Keratinocyte (primary cell): ENCODE measurements around the gene BBOX1. TPM values are rescaled to one million over a fixed set of nuclear protein-coding genes. Genes with fewer than 3 reads are reported as not detected.

ENCODE experiments used
- DNase-seq: peaks from one replicate; pipeline ENCODE4 v3.0.0-alpha.2; 2011; ENCODE audit warnings: low read depth, missing footprints, low spot score
- FAIRE-seq: peaks from 2 replicates; lab custom pipeline; 2011; peaks lifted over from hg19 to GRCh38; lab: Jason Lieb, UNC
- H2AFZ ChIP-seq: 2 replicates; pipeline ENCODE4 v1.6.0; 2012; ENCODE audit warnings: low read length, control low read depth, inconsistent platforms; ENCODE audit not compliant: control insufficient read depth
- H3K27ac ChIP-seq: 2 replicates; pipeline ENCODE4 v1.5.1; 2011; ENCODE audit warnings: low read length; ENCODE audit not compliant: control insufficient read depth, insufficient read depth
- H3K27me3 ChIP-seq: 3 replicates; pipeline ENCODE4 v1.6.0; 2011; ENCODE audit warnings: low read length; ENCODE audit not compliant: control insufficient read depth, insufficient read depth; ENCODE audit errors: extremely low read depth
- H3K36me3 ChIP-seq, 2 experiments: 2 replicates in 1 of 2; 3 replicates in 1 of 2; pipeline ENCODE4 v1.5.1; 2011; ENCODE audit warnings: low read length in 2 of 2, mild to moderate bottlenecking in 1 of 2; ENCODE audit not compliant: control insufficient read depth in 2 of 2, insufficient read depth in 2 of 2; ENCODE audit errors: extremely low read depth in 1 of 2
- H3K4me1 ChIP-seq: 3 replicates; pipeline ENCODE4 v1.5.1; 2011; ENCODE audit warnings: low read length; ENCODE audit not compliant: control insufficient read depth, insufficient read depth; ENCODE audit errors: extremely low read depth
- H3K4me2 ChIP-seq: 3 replicates; pipeline ENCODE4 v1.6.0; 2011; ENCODE audit warnings: low read depth, low read length; ENCODE audit not compliant: control insufficient read depth, insufficient read depth; ENCODE audit errors: extremely low read depth
- H3K4me3 ChIP-seq, 3 experiments: fragments of 200-600 bp in 1 of 3; sonication (generic) in 1 of 3; 2 replicates in 2 of 3; 3 replicates in 1 of 3; pipeline ENCODE4 v1.5.1; 2011 to 2016; ENCODE audit warnings: low read length in 3 of 3, mild to moderate bottlenecking in 3 of 3, control low read depth in 2 of 3, inconsistent platforms in 1 of 3, low read depth in 1 of 3, mixed read lengths in 1 of 3, mixed run types in 1 of 3, moderate library complexity in 1 of 3; ENCODE audit not compliant: control insufficient read depth in 2 of 3, insufficient read depth in 2 of 3; ENCODE audit errors: extremely low read depth in 1 of 3
- H3K79me2 ChIP-seq: 2 replicates; pipeline ENCODE4 v1.6.0; 2012; ENCODE audit warnings: low read length; ENCODE audit not compliant: control insufficient read depth, insufficient read depth
- H3K9ac ChIP-seq: 3 replicates; pipeline ENCODE4 v1.6.0; 2011; ENCODE audit warnings: low read length; ENCODE audit not compliant: control insufficient read depth, insufficient read depth; ENCODE audit errors: extremely low read depth
- H3K9me1 ChIP-seq: 3 replicates; pipeline ENCODE4 v1.6.0; 2011; ENCODE audit warnings: low read length; ENCODE audit not compliant: control insufficient read depth, insufficient read depth; ENCODE audit errors: extremely low read depth
- H3K9me3 ChIP-seq: 2 replicates; pipeline ENCODE4 v1.5.1; 2012; ENCODE audit warnings: low read depth, low read length; ENCODE audit not compliant: control insufficient read depth
- H4K20me1 ChIP-seq: 3 replicates; pipeline ENCODE4 v1.6.0; 2011; ENCODE audit warnings: low read length; ENCODE audit not compliant: control insufficient read depth, insufficient read depth; ENCODE audit errors: extremely low read depth
- EZH2 ChIP-seq: IDR thresholded peaks from one replicate; pipeline ENCODE4 v1.6.1; 2012; ENCODE audit warnings: inconsistent platforms, mild to moderate bottlenecking, low read length, moderate library complexity
- dilution Hi-C: fragments of 300-500 bp; cut with MboI; formaldehyde crosslinking; loops from one replicate; pipeline ENCODE4 v1.7.0; 2020; ENCODE audit warnings: low sequenced_read_pairs; ENCODE audit not compliant: extremely low pct_ligation_motif_present
- polyA plus RNA-seq, 5 experiments: library from polyadenylated mRNA; depleted of rRNA in 3 of 5; stranded (reverse) in 3 of 5; stranded (forward) in 1 of 5; unstranded in 1 of 5; fragments of >200 nt; gene quantifications; 1 replicate in 1 of 5; 2 replicates in 3 of 5; 3 replicates in 1 of 5; pipeline versions ENCODE4 v1.2.1 to v1.2.3, GENCODE V29; 2011 to 2012; ENCODE audit warnings: missing spikeins in 2 of 5, low read depth in 1 of 5, low replicate concordance in 1 of 5
- TF ChIP-seq, protein P1 (sequence below), 3 experiments: IDR thresholded peaks in 1 of 3; conservative IDR thresholded peaks in 1 of 3; optimal IDR thresholded peaks in 1 of 3; 2 replicates in 2 of 3; 3 replicates in 1 of 3; pipeline versions ENCODE3 to v1.5.1; 2011; ENCODE audit warnings: low read length in 3 of 3, mild to moderate bottlenecking in 3 of 3, moderate library complexity in 2 of 3, control low read depth in 1 of 3, inconsistent platforms in 1 of 3; ENCODE audit not compliant: insufficient read depth in 2 of 3; ENCODE audit errors: extremely low read depth in 1 of 3

BBOX1 gene
- polyA plus RNA-seq, 1 donor (not counting 4 experiments of a cell fraction or from before 2014, with no cell fraction given), result 2.4 TPM

DNA sequence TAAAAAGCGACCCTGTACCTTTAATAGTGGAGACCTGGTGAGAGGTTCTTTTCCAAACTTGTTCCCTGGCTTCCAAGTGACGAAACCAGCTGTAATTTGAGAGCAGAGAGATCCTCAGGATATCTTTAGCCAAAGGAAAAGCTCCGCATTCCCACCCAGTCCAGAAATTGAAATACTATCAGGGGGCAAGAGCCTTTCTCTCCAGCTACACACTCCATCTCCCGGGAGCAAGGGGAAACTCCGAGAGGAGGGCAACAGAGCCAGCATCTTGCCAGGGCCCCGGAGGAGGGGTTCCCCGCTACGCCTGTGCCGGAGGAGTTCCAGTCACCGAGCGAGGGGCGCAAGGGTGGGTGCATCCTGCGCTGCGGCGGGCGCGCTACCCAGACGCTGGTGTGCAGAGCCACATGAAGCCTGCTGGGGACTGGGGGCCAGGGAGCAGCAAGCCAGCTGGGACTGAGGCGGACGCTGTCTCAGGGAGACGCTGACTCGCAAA is 46.6 kb upstream of the BBOX1 start, which contains the start of gene FIBIN:
Gene FIBIN (plus strand): TSS at position 148 of the 493 bp plus-strand sequence. CDS start 415 bp downstream, outside the sequence.
- H3K9me1 ChIP-seq, result no peaks in the 10 kb centered on the region
- DNase-seq (no peak), FAIRE-seq (no peak)
- H3K27me3 ChIP-seq, result peaks cover 13% of the 10 kb centered on the region
- H3K27ac ChIP-seq, result no peak within 1 kb of the TSS
- peaks cover 11% of the 10 kb centered on the region for H3K4me1 ChIP-seq
- no peaks in the 10 kb centered on the region for H3K36me3 ChIP-seq
- peak within 1 kb of the TSS; percentile 68 for H2AFZ ChIP-seq
- H4K20me1 ChIP-seq, result no peaks in the 10 kb centered on the region
- peak within 1 kb of the TSS; percentile 87 for H3K4me2 ChIP-seq
- H3K9me3 ChIP-seq, result no peaks in the 10 kb centered on the region
- no peak for TF ChIP-seq EZH2
- TF ChIP-seq, protein P1, sequence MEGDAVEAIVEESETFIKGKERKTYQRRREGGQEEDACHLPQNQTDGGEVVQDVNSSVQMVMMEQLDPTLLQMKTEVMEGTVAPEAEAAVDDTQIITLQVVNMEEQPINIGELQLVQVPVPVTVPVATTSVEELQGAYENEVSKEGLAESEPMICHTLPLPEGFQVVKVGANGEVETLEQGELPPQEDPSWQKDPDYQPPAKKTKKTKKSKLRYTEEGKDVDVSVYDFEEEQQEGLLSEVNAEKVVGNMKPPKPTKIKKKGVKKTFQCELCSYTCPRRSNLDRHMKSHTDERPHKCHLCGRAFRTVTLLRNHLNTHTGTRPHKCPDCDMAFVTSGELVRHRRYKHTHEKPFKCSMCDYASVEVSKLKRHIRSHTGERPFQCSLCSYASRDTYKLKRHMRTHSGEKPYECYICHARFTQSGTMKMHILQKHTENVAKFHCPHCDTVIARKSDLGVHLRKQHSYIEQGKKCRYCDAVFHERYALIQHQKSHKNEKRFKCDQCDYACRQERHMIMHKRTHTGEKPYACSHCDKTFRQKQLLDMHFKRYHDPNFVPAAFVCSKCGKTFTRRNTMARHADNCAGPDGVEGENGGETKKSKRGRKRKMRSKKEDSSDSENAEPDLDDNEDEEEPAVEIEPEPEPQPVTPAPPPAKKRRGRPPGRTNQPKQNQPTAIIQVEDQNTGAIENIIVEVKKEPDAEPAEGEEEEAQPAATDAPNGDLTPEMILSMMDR (optimal IDR thresholded peaks at IDR 0.05 in 1 of 3, IDR thresholded peaks at IDR 0.05 in 1 of 3, conservative IDR thresholded peaks at IDR 0.05 in 1 of 3; ENCODE audit: extremely low read depth in 1 of 3, insufficient read depth in 2 of 3, low read length in 3 of 3), result no peak
- peak within 1 kb of the TSS; percentile 24 to 70 (median 65) for H3K4me3 ChIP-seq
- dilution Hi-C loops, result no loop called here
- peak within 1 kb of the TSS; percentile 47 for H3K9ac ChIP-seq
- H3K79me2 ChIP-seq, result no peaks in the 10 kb centered on the region

DNA sequence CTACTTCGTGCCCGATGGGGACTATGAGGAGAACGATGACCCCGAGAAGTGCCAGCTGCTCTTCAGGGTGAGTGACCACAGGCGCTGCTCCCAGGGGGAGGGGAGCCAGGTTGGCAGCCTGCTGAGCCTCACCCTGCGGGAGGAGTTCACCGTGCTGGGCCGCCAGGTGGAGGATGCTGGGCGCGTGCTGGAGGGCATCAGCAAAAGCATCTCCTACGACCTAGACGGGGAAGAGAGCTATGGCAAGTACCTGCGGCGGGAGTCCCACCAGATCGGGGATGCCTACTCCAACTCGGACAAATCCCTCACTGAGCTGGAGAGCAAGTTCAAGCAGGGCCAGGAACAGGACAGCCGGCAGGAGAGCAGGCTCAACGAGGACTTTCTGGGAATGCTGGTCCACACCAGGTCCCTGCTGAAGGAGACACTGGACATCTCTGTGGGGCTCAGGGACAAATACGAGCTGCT is 46.0 kb upstream of the BBOX1 start:
- Histone ChIP-seq H3K4me1 (peaks cover 11% of the 10 kb centered on the region), H4K20me1 (no peaks in the 10 kb centered on the region), H3K4me2 (peak overlapping the region; percentile 87), H3K27me3 (peaks cover 13% of the 10 kb centered on the region), H3K9me3 (no peaks in the 10 kb centered on the region), H3K79me2 (no peaks in the 10 kb centered on the region), H3K9me1 (no peaks in the 10 kb centered on the region), H3K4me3 (peak overlapping the region in 1 of 3 experiments; percentile 70), H2AFZ (no peak overlapping the region), H3K9ac (no peak overlapping the region), H3K27ac (no peak overlapping the region), H3K36me3 (no peaks in the 10 kb centered on the region)
- DNase-seq, result no peak
- no peak for FAIRE-seq
- TF ChIP-seq, protein P1 (optimal IDR thresholded peaks at IDR 0.05 in 1 of 3, IDR thresholded peaks at IDR 0.05 in 1 of 3, conservative IDR thresholded peaks at IDR 0.05 in 1 of 3; ENCODE audit: extremely low read depth in 1 of 3, insufficient read depth in 2 of 3, low read length in 3 of 3), result peak in 2 of 3 experiments; percentile 3 to 14
- no peak for TF ChIP-seq EZH2
- dilution Hi-C loops, result no loop called here
